Lower leg skin (tissue), 3 donors: ENCODE results near the gene EGF.

Source experiments
- POLR2A ChIP-seq, 2 donors: fragments of 450-650 bp; IDR thresholded peaks; one replicate each; pipeline ENCODE4 v1.6.1; 2016 to 2017; ENCODE audit warnings: antibody characterized with exemption in 2 of 2, mild to moderate bottlenecking in 1 of 2, moderate library complexity in 1 of 2
- TF ChIP-seq, protein P1 (sequence below), 3 donors: fragments of 450-650 bp; IDR thresholded peaks; one replicate each; pipeline ENCODE4 v1.5.1; 2016; ENCODE audit warnings: antibody characterized with exemption in 3 of 3, mild to moderate bottlenecking in 3 of 3, moderate library complexity in 2 of 3

DNA sequence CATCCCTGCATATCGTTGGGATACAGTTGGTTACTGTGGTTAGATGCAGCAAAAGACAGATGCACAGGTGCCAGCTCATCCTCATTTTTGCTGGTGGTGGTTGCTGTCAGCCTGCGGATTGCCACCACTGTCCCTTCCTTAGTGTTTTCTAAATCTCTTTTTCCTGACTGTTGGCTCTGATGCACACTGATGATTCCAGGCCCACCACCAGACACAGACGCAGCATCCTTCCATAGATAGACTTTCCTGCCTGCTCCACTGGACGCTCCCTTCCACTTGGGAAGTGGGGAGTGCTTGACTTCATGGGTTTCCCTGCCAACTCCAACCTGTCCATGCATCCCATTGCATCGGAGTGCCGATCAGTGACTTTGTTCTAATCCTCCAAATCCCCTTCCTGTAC lies 101.5 kb downstream of the EGF start:
- TF ChIP-seq, protein P1, sequence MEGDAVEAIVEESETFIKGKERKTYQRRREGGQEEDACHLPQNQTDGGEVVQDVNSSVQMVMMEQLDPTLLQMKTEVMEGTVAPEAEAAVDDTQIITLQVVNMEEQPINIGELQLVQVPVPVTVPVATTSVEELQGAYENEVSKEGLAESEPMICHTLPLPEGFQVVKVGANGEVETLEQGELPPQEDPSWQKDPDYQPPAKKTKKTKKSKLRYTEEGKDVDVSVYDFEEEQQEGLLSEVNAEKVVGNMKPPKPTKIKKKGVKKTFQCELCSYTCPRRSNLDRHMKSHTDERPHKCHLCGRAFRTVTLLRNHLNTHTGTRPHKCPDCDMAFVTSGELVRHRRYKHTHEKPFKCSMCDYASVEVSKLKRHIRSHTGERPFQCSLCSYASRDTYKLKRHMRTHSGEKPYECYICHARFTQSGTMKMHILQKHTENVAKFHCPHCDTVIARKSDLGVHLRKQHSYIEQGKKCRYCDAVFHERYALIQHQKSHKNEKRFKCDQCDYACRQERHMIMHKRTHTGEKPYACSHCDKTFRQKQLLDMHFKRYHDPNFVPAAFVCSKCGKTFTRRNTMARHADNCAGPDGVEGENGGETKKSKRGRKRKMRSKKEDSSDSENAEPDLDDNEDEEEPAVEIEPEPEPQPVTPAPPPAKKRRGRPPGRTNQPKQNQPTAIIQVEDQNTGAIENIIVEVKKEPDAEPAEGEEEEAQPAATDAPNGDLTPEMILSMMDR (IDR thresholded peaks at IDR 0.05): no peak
- no peak for TF ChIP-seq POLR2A (IDR thresholded peaks at IDR 0.05)
